K562 (cell line): Measurements from ENCODE around the gene SORCS2. TPM values are rescaled to one million over a fixed set of nuclear protein-coding genes. Genes with fewer than 3 reads are reported as not detected.

Experiments used
- ATAC-seq: fragments of 200-7000 bp; cut with Tn5 transposase; 3 replicates; pipeline ENCODE4 v1.9.1; 2020; ENCODE audit warnings: moderate library complexity
- BruUV-seq: library from RNA; stranded (reverse); fragments of 400-500 nt; replicated peaks from 2 replicates; lab custom pipeline; 2021; lab: Mats Ljungman, UMichigan
- CTCF ChIA-PET: fragments of 300-600 bp; formaldehyde crosslinking; extraction: SDS; loops from one replicate; lab custom pipeline; 2021; ENCODE audit warnings: low intra/inter-chr PET ratio; lab: Yijun Ruan, JAX
- POLR2A ChIA-PET: fragments of 300-600, 350-650 bp; sonication (Branson Sonifier 250); formaldehyde crosslinking; extraction: SDS; loops from one replicate; lab custom pipeline; 2021; ENCODE audit warnings: antibody characterized with exemption, inconsistent platforms; lab: Yijun Ruan, JAX
- DNase-seq, 4 experiments: peaks; one replicate each; pipeline versions ENCODE4 v3.0.0 to v3.0.0-alpha.2; 2011 to 2018; ENCODE audit warnings: low spot score in 3 of 4, mixed read lengths in 3 of 4; ENCODE audit errors: extremely low read depth in 1 of 4
- FAIRE-seq: peaks from 2 replicates; lab custom pipeline; 2011; peaks lifted over from hg19 to GRCh38; lab: Jason Lieb, UNC
- H2AFZ ChIP-seq: 2 replicates; pipeline ENCODE4 v1.6.0; 2011; ENCODE audit warnings: low read depth, low read length, control low read depth, inconsistent platforms
- H3K27ac ChIP-seq: fragments of 200-600 bp; 3 replicates; pipeline ENCODE4 v1.8.0; 2011; ENCODE audit warnings: low read depth, mild to moderate bottlenecking, control low read depth, inconsistent platforms, low read length, moderate library complexity, mixed read lengths; ENCODE audit errors: extremely low read depth
- H3K27me3 ChIP-seq, 2 experiments: fragments of 300-600 bp in 1 of 2; 2 replicates in 1 of 2; 3 replicates in 1 of 2; pipeline versions ENCODE4 v1.6.0 to v1.8.0; 2011; ENCODE audit warnings: inconsistent platforms in 2 of 2, low read length in 2 of 2, mild to moderate bottlenecking in 1 of 2, mixed read lengths in 1 of 2, moderate library complexity in 1 of 2; ENCODE audit not compliant: control insufficient read depth in 2 of 2, insufficient read depth in 2 of 2
- H3K36me3 ChIP-seq: fragments of 300-600 bp; 3 replicates; pipeline ENCODE4 v1.8.0; 2011; ENCODE audit warnings: mild to moderate bottlenecking, low read length, inconsistent platforms; ENCODE audit not compliant: control insufficient read depth, insufficient read depth
- H3K4me1 ChIP-seq, 2 experiments: fragments of 200-600 bp in 1 of 2; replicated peaks in 1 of 2; 2 replicates in 1 of 2; 3 replicates in 1 of 2; pipeline versions ENCODE4 v1.5.1 to v1.8.0; 2011; ENCODE audit warnings: inconsistent platforms in 2 of 2, low read length in 2 of 2, mild to moderate bottlenecking in 1 of 2, mixed read lengths in 1 of 2, moderate library complexity in 1 of 2; ENCODE audit not compliant: control insufficient read depth in 2 of 2, insufficient read depth in 2 of 2
- H3K4me2 ChIP-seq: 2 replicates; pipeline ENCODE4 v1.6.1; 2011; ENCODE audit warnings: low read length, control low read depth, inconsistent platforms, mixed read lengths; ENCODE audit not compliant: insufficient read depth
- H3K4me3 ChIP-seq: fragments of 200-600 bp; sonication (generic), shearing (Covaris generic); 2 replicates; pipeline ENCODE4 v1.5.1; 2016; ENCODE audit warnings: control low read depth, inconsistent platforms
- H3K79me2 ChIP-seq: fragments of 200-600 bp; 3 replicates; pipeline ENCODE4 v1.8.0; 2011; ENCODE audit warnings: low read length, inconsistent platforms; ENCODE audit not compliant: control insufficient read depth, insufficient read depth
- H3K9ac ChIP-seq, 2 experiments: 2 replicates each; pipeline versions ENCODE4 v1.6.0 to v1.6.1; 2011; ENCODE audit warnings: low read depth in 2 of 2, low read length in 2 of 2, control low read depth in 1 of 2, inconsistent platforms in 1 of 2, mild to moderate bottlenecking in 1 of 2, mixed read lengths in 1 of 2; ENCODE audit not compliant: insufficient read depth in 1 of 2
- H3K9me1 ChIP-seq: one replicate; pipeline ENCODE4 v1.6.0; 2011; ENCODE audit warnings: inconsistent platforms, mild to moderate bottlenecking, low read length, moderate library complexity; ENCODE audit not compliant: control insufficient read depth, insufficient read depth
- H3K9me3 ChIP-seq: replicated peaks from 2 replicates; pipeline ENCODE4 v1.5.1; 2011; ENCODE audit warnings: low read depth, low read length, inconsistent platforms; ENCODE audit not compliant: control insufficient read depth, insufficient read depth
- H4K20me1 ChIP-seq: replicated peaks from 2 replicates; pipeline ENCODE4 v1.6.1; 2011; ENCODE audit warnings: low read length, inconsistent platforms, mixed read lengths; ENCODE audit not compliant: control insufficient read depth, insufficient read depth
- ATF1 ChIP-seq, 2 experiments: fragments of 450-650 bp in 1 of 2; IDR thresholded peaks; 2 replicates each; pipeline ENCODE4 v1.6.1; 2016; ENCODE audit warnings: missing compliant biosample characterization in 1 of 2, missing genetic modification characterization in 1 of 2
- CCNT2 ChIP-seq: IDR thresholded peaks from 2 replicates; pipeline ENCODE4 v1.6.1; 2011; ENCODE audit warnings: borderline replicate concordance, low read depth, mild to moderate bottlenecking, moderate library complexity, mixed read lengths, low read length; ENCODE audit not compliant: insufficient read length; ENCODE audit errors: extremely low read depth
- CEBPB ChIP-seq: fragments of 450-650 bp; IDR thresholded peaks from 2 replicates; pipeline ENCODE4 v1.6.1; 2016; ENCODE audit warnings: missing genetic modification characterization, missing compliant biosample characterization
- CHCHD3 ChIP-seq: fragments of 250-450 bp; sonication (Bioruptor Pico); IDR thresholded peaks from 2 replicates; pipeline ENCODE4 v2.1.2; 2022; ENCODE audit warnings: mild to moderate bottlenecking
- NCOR1 ChIP-seq: fragments of 450-650 bp; IDR thresholded peaks from 2 replicates; pipeline ENCODE4 v1.6.1; 2016; ENCODE audit warnings: mild to moderate bottlenecking, moderate library complexity
- NR2F6 ChIP-seq: fragments of 450-650 bp; formaldehyde crosslinking; IDR thresholded peaks from 2 replicates; pipeline ENCODE4 v1.4.0; 2020; ENCODE audit warnings: mild to moderate bottlenecking
- PHF8 ChIP-seq: fragments of 200-600 bp; sonication (generic); IDR thresholded peaks from 2 replicates; pipeline ENCODE4 v1.6.1; 2012; ENCODE audit warnings: mixed run types, mild to moderate bottlenecking, inconsistent platforms, low read length, moderate library complexity, borderline replicate concordance
- PHTF2 ChIP-seq: fragments of 250-450 bp; sonication (Bioruptor Pico); IDR thresholded peaks from 2 replicates; pipeline ENCODE4 v1.5.0; 2021; ENCODE audit warnings: mild to moderate bottlenecking
- SMARCE1 ChIP-seq: fragments of 450-650 bp; IDR thresholded peaks from 2 replicates; pipeline ENCODE4 v1.7.1; 2016; ENCODE audit warnings: mild to moderate bottlenecking
- SOX6 ChIP-seq: fragments of 450-650 bp; IDR thresholded peaks from 2 replicates; pipeline ENCODE4 v1.6.1; 2014; ENCODE audit warnings: mild to moderate bottlenecking
- SP1 ChIP-seq: sonication (generic); formaldehyde crosslinking; IDR thresholded peaks from 2 replicates; pipeline ENCODE4 v1.8.1; 2022; ENCODE audit warnings: mild to moderate bottlenecking, missing genetic modification reagents
- SPI1 ChIP-seq: IDR thresholded peaks from 2 replicates; pipeline ENCODE4 v1.6.1; 2011; ENCODE audit warnings: low read depth, low read length, control low read depth, borderline replicate concordance
- ZNF175 ChIP-seq: fragments of 200-800 bp; sonication (Bioruptor generic); IDR thresholded peaks from 2 replicates; pipeline ENCODE4 v1.6.1; 2016; ENCODE audit warnings: low read depth, mild to moderate bottlenecking, missing genetic modification characterization, missing compliant biosample characterization
- WGBS: fragments of 100-300 bp; shearing (Covaris generic); methylation state at CpG from one replicate; pipeline ENCODE4 v1.1.6; 2016; ENCODE audit warnings: low coverage, mixed read lengths; ENCODE audit not compliant: insufficient coverage; ENCODE audit errors: missing lambda C conversion rate; 5-methylcytosine and 5-hydroxymethylcytosine counted together
- in situ Hi-C: fragments of 300-500 bp; cut with MboI; formaldehyde crosslinking; loops from 4 replicates; pipeline ENCODE4 v1.15.0; 2018; ENCODE audit warnings: inconsistent platforms, mixed read lengths
- intact Hi-C: fragments of 100-400 bp; cut with micrococcal nuclease; formaldehyde crosslinking; loops from 2 replicates; pipeline ENCODE4 v1.14.2; 2022
- polyA plus RNA-seq, 8 experiments: library from polyadenylated mRNA; depleted of rRNA in 4 of 8; stranded (reverse) in 5 of 8; unstranded in 3 of 8; fragments of >200 nt; fragmentation: Nextera tagmentation in 2 of 8; fragmentation: Illumina TruSeq in 1 of 8; extraction: Ambion mirVana in 2 of 8; extraction: Trizol in 1 of 8; gene quantifications; 2 replicates each; pipeline versions ENCODE4 v1.2.1 to v1.2.3, GENCODE V29; 2011 to 2014; ENCODE audit warnings: inconsistent platforms in 1 of 8, missing spikeins in 1 of 8
- total RNA-seq, 7 experiments: library from RNA; depleted of rRNA in 6 of 7; stranded (reverse); fragments of >200 nt in 6 of 7; fragmentation: Illumina TruSeq in 2 of 7; extraction: Trizol in 2 of 7; gene quantifications; 2 replicates each; pipeline versions ENCODE4 v1.2.1 to v1.2.3, GENCODE V29; 2011 to 2021; ENCODE audit warnings: low replicate concordance in 1 of 7
- TF ChIP-seq, protein P1 (sequence below): sonication (generic); formaldehyde crosslinking; IDR thresholded peaks from 2 replicates; pipeline ENCODE4 v1.5.0; 2020; ENCODE audit warnings: missing genetic modification reagents

SORCS2 gene
- total and polyA plus RNA-seq, 9 of the 15 experiments (the other 6 are each of a cell fraction or from before 2014, with no cell fraction given): not detected

DNA sequence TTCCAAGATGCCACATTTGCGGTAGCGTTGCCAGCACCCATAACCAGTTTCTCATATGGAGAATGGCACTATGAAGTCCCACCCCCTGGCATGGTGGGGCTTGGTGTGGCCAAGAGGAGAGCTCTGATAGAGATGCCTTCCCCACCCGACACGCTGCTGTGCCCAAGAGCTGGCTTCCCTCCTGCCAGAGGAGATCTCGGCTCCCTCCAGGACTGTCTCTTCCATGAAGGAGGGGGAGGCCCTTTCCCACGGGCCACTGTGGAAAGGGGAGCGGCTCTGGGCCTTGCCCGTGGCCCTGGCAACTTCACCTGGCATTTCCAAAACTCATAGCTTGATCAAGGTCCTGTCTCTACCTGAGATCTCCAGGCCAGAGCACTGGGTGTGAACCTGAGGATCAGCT, 459.7 kb downstream of the SORCS2 start (continued):
- TF ChIP-seq, protein P1, sequence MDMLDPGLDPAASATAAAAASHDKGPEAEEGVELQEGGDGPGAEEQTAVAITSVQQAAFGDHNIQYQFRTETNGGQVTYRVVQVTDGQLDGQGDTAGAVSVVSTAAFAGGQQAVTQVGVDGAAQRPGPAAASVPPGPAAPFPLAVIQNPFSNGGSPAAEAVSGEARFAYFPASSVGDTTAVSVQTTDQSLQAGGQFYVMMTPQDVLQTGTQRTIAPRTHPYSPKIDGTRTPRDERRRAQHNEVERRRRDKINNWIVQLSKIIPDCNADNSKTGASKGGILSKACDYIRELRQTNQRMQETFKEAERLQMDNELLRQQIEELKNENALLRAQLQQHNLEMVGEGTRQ (CRISPR knock-in tag): no peak
- TF ChIP-seq SPI1 (no peak), ZNF175 (CRISPR knock-in tag) (no peak), PHTF2 (CRISPR knock-in tag) (no peak), SMARCE1 (no peak), NR2F6 (CRISPR knock-in tag) (no peak), CCNT2 (no peak)

DNA sequence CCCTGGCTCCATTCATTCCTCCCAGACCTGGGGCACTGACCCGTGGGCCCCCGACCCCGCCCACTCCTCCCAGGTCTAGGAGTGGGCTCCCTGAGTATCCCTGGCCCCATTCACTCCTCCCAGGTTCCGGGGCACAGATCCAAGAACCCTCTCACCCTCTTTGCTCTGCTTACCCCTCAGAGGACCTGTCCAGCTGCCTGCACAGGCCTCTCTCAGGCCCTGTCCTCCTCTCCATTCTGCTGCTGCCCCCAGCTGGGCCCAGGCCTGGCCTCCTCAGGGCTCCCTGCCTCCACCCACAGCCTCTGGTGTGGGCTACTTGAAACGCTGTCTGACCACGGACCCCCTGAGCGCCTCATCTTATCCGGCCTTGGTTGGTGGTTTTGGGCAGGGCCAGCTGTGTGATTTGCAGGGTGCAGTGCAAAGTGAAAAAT, 460.1 kb downstream of the SORCS2 start:
- CTCF ChIA-PET: no interaction called here
- H3K9me3 ChIP-seq: no peaks in the 10 kb centered on the region
- peaks cover 3 to 8% of the 10 kb centered on the region in 2 experiments; a peak in 2 of 5 replicates for H3K4me1 ChIP-seq
- H2AFZ ChIP-seq: no peak overlapping the region
- no TSS peak for BruUV-seq
- DNase-seq (no peak), ATAC-seq (no peak), FAIRE-seq (no peak)
- H3K9ac ChIP-seq: no peak overlapping the region
- no peaks in the 10 kb centered on the region for H3K79me2 ChIP-seq
- no peak overlapping the region for H3K27ac ChIP-seq
- 1% methylated on average over 8 of the region's 8 CpGs for WGBS
- no peak overlapping the region for H3K4me2 ChIP-seq
- peaks cover 3 to 36% of the 10 kb centered on the region in 2 experiments; a peak in 3 of 5 replicates for H3K27me3 ChIP-seq
- in situ Hi-C loops (no loop called here), intact Hi-C loops (no loop called here)
- no peak overlapping the region for H3K4me3 ChIP-seq
- 0 out of 2 replicates have a peak, but pooled peaks cover 5% of the 10 kb centered on the region for H4K20me1 ChIP-seq
- H3K36me3 ChIP-seq: no peaks in the 10 kb centered on the region
- POLR2A ChIA-PET: no interaction called here
- H3K9me1 ChIP-seq: no peaks in the 10 kb centered on the region
- TF ChIP-seq PHF8: no peak
- no peak for TF ChIP-seq NCOR1
- TF ChIP-seq CHCHD3 (CRISPR knock-in tag): no peak
- no peak for TF ChIP-seq CEBPB (tag)
- TF ChIP-seq SOX6: no peak
- no peak for TF ChIP-seq ATF1 (CRISPR knock-in tag; IDR thresholded peaks at IDR 0.05)
- no peak for TF ChIP-seq ATF1 (tag; IDR thresholded peaks at IDR 0.05)
- TF ChIP-seq SP1 (CRISPR knock-in tag): no peak
